GM18508 (cell line): Measurements from ENCODE around the gene ADCY2.

Source experiments
- ATAC-seq: cut with Tn5 transposase; IDR thresholded peaks from one replicate; pipeline ENCODE4 v1.9.1; 2021; ENCODE audit warnings: moderate number of reproducible peaks; ENCODE audit not compliant: insufficient read depth, unreplicated experiment

The ADCY2 gene

GRCh38 chr5:7577381-7577780 lies 181.4 kb downstream of the ADCY2 start:
- no peak for ATAC-seq

- ATAC-seq: no peak
Measured at GRCh38 chr5:7578071-7578470, 182.1 kb downstream of the ADCY2 start.

GRCh38 chr5:7584749-7585148 lies 188.8 kb downstream of the ADCY2 start:
- ATAC-seq: no peak

- ATAC-seq: no peak
Measured at GRCh38 chr5:7585807-7586206, 189.9 kb downstream of the ADCY2 start.

- no peak for ATAC-seq
Measured at GRCh38 chr5:7586480-7586879, 190.5 kb downstream of the ADCY2 start.

GRCh38 chr5:7589800-7590199 lies 193.9 kb downstream of the ADCY2 start:
- ATAC-seq: no peak

GRCh38 chr5:7592910-7593309 lies 197.0 kb downstream of the ADCY2 start:
- no peak for ATAC-seq

- ATAC-seq: no peak
Measured at GRCh38 chr5:7597059-7597642, 201.2 kb downstream of the ADCY2 start.

GRCh38 chr5:7606840-7607465 lies 211.0 kb downstream of the ADCY2 start:
- no peak for ATAC-seq

GRCh38 chr5:7608772-7609171 lies 212.8 kb downstream of the ADCY2 start:
- no peak for ATAC-seq

- ATAC-seq: no peak
Measured at GRCh38 chr5:7609726-7610125, 213.8 kb downstream of the ADCY2 start.

GRCh38 chr5:7610531-7611177 lies 214.7 kb downstream of the ADCY2 start:
- no peak for ATAC-seq

GRCh38 chr5:7611518-7611917 lies 215.6 kb downstream of the ADCY2 start:
- ATAC-seq: no peak

GRCh38 chr5:7615566-7616061 lies 219.7 kb downstream of the ADCY2 start:
- no peak for ATAC-seq

- ATAC-seq: no peak
Measured at GRCh38 chr5:7616897-7617296, 221.0 kb downstream of the ADCY2 start.

GRCh38 chr5:7622498-7622897 lies 226.6 kb downstream of the ADCY2 start:
- no peak for ATAC-seq

GRCh38 chr5:7625740-7626139 lies 229.8 kb downstream of the ADCY2 start:
- ATAC-seq: no peak

- ATAC-seq: no peak
Measured at GRCh38 chr5:7628248-7628647, 232.3 kb downstream of the ADCY2 start.

- ATAC-seq: no peak
Measured at GRCh38 chr5:7628820-7629219, 232.9 kb downstream of the ADCY2 start.

- ATAC-seq: no peak
Measured at GRCh38 chr5:7629561-7629960, 233.6 kb downstream of the ADCY2 start.

GRCh38 chr5:7634837-7635236 lies 238.9 kb downstream of the ADCY2 start:
- no peak for ATAC-seq

GRCh38 chr5:7638456-7638855 lies 242.5 kb downstream of the ADCY2 start:
- ATAC-seq: no peak
